GM18511 (cell line): ENCODE results near the gene CASQ2.

Experiments used
- ATAC-seq: cut with Tn5 transposase; IDR thresholded peaks from one replicate; pipeline ENCODE4 v1.9.1; 2021; ENCODE audit warnings: mild to moderate bottlenecking, moderate library complexity; ENCODE audit not compliant: unreplicated experiment

CASQ2 gene

DNA sequence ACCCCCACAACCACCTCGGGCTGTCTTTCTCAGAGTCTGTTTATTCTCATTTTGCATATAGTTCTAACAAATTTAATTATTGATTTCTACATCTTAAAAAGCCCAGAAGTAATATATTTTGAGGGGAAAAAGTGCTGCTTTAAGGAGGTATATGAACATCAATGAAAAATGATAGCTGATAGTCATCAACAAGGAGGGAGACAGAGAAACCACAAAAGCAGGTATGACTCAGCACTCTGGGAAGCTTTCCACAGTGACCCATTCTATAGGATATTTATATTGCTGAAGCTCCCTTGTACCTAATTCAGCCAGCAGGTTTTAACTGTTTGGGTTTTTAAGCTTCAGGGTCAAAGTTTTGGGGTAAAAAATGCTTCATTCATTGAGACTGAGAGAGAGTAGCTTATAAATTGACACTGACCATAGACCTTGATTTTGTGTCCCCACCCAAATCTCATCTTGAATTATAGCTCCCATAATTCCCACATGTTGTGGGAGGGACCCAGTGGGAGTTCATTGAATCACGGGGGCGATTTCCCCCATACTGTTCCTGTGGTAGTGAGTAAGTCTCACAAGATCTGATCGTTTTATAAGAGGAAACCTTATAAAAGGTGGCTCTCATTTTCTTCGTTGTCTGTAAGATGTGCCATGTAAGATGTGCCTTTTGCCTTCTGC, 99.4 kb downstream of the CASQ2 start:
- ATAC-seq, result no peak

DNA sequence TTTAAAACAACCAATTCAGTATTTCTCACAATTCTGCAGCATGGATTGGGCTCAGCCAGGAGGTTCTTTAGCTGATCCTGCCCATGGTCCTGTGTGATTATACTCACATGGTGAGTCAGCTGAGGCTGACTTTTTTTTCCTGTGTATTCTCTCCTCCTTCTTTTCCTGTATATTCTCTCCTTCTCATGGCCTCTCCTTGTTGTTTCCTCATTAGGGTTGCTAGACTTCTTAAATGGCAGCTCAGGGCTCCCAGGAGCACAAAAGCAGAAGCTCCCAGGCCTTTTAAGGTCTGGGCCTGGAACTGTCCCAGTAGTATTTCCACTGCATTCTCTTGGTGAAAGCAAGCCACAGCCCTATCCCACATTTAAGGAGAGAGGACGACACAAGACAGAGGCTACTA, 99.9 kb downstream of the CASQ2 start:
- ATAC-seq, result no peak

DNA sequence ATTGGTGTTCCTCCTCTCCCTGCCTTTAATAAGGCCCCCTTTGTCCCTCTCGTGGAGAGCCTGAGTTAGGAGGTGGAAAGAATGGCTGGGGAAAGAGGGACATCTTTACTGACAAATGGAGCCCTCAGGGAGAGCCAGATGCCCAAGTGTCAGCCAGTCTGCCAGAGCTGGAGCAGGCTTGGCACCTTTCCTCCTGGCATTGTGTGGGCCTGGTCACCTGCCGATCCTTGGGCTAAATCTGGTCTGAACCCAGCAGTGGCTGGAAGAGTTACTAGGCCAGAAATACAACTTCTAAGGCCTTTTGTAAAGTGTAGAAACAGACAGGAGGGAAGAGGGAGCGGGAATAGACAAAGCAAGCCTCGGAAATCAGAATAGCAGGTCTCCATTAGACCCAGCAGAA, 101.8 kb downstream of the CASQ2 start:
- ATAC-seq, result no peak

DNA sequence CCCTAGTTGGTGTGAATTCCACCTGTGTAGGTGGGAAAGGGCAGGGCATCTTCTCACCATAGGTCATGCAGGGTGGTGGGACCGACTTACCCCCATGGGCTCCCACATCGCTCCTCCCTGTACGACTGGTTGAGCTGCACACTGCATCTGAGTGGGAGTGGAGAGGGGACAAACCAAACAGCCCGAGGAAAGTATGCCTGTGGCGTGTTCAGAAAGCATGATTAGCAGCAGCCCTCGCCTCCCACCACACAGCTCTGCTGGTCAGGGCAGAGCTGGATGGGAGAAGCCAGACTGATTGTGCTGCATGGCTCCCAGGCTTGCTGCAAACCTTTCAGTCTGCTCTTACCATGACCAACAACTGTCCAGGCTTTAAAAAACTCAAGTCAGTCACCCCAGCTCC, 102.3 kb downstream of the CASQ2 start:
- no peak for ATAC-seq

DNA sequence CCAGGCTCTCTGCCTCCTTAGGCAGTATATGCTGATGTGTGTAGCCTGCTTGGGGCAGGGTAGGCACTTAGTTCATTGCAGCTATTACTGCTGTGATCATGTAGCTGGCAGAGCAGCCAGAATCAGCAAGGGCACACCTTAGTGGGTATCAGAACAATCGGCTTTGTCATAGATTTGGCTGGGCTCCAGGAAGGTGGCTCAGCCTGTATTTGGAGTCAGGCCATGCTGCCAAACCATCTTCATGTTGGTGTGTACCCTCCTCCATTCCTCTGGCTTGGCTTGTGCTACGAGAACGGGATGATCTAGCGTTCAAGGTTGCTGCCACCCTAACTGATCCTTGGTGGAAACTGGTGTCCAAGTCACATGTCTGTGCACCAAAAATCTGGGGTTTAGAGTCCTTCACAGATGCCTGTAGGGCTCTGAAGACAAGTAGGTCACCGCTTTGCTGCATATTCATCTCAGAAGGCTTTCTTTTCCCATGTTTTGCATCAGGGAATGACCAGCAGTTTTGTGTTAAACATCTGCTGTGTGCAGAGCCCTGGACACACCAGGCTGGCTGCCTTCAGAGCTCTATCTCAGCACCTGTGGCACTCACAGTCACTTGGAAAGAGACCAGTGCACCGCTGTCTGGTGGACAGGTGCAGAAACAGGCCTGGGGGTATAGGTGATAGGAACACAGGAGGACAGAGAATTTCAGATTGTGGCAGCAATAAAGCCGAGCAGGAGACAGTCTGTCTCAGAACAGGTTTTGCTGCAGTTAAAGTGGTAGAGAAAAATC, 103.0 kb downstream of the CASQ2 start:
- ATAC-seq, result no peak

DNA sequence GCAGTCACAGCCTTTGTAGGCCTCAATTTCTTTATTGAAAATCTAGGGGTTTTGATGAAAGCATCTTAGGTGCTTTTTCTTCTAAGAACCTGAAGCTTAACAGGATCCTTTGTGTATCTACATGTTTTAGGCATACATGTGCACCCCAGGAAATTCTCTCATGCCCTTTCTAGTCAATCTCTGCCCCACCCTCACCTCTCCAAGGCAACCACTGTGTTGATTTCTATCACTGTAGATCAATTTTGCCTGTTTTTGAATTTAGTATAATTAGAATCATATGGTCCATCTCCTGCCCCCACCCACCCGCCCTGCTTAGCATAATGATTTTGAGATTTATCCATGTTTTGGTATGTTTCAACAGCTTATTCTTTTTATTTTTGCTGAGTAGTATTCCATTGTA, 107.4 kb downstream of the CASQ2 start:
- no peak for ATAC-seq

DNA sequence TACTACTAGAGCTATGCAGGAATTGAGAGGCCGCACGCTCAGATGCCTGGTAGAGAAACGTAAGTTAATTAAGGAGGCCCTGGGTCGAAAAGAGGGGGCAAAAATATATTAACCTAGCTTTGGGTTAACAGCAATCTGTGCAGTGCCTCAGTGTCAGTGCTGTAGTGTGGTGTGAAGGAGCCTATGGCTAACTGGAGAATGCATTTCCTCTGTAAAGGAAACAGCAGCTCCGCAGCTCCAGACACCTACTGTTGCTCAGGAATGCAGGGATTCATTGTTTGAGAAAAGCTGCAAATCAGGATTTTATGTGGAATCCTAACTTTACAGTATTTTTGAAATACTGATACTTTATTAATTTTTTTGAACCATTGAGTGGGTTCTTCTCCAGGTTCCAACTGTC, 108.4 kb downstream of the CASQ2 start:
- no peak for ATAC-seq

DNA sequence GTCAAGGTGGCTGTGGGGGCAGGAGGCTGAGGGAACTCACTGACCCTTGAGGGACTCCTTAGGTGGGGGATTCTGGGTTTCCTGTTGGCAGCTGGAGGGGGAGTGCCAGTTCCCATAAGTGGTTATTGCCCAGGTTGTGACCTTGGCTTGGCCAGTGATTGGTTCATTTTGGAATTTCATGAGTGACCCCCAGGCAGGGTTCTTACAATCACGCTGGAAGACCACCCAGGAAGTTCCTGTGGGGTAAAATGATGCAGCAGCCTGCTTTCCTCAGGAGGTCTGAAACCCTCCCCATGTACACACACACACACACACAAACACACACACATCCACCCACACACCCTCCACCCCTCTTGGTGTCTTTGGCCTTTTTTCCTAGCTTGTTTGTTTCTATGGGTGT, 109.9 kb downstream of the CASQ2 start:
- ATAC-seq, result no peak

DNA sequence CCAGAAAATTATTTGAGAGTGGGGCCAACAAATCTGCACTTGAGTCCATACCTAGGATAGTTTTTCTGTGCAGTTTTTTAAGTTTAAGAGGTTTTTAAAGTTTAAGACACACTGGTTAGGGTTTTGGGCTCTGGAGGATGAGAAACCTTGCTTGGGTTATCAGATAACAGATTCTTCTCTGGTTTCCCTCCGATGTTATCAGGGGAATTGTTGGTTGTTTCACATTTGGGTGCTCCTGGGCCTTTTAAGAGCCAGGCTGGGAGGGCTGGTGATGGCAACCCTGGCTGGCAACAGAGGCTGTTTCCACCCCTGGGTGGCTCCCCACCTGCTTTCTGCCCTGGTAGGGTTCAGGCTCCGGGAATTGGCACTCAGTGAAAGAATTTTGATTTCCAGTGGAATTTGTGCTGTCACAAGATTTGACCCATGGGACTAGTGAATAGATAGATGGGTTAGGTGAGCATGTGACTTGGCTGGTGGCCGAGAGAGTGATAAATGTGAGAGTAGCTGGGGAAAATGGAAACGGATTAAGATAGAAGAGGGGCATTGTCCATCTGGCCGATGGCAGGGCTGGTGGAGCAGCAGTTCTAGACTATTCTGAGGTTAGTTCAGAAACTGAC, 111.9 kb downstream of the CASQ2 start:
- no peak for ATAC-seq

DNA sequence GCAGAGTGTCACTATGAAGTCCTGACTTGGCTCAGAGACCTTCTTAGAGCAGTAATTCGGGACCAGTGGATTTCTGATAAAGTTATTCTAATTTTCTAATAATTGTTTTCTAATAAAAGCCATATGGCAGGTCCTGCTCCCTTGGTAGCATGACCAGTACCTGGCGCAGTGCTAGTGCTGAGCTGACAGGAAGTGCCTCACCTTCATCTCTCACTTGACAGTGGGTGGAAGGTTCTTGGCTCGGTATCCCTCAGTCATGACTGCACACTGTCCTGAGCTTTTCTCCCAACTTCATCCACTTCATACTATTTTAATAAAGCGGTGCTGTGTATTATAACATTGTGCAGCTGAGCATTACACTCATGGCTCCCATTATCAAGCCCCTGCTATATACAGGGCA, 112.6 kb downstream of the CASQ2 start:
- no peak for ATAC-seq

DNA sequence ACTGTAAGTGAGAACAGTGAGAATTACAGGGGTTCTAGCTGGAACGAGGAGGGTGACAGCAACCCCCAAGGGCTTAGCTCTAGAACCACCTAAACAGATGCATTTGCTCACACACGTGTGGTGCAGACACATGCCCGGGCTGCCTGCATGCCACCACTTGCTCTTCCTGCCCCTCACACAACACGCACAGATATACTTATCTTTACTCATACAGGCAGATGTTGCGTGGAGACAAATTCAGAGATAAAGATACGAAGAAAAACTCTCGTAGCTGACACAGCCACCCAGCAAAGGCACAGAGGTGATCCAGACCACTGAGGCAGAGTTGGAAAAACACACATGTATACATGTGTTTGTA, 113.2 kb downstream of the CASQ2 start:
- ATAC-seq, result no peak

DNA sequence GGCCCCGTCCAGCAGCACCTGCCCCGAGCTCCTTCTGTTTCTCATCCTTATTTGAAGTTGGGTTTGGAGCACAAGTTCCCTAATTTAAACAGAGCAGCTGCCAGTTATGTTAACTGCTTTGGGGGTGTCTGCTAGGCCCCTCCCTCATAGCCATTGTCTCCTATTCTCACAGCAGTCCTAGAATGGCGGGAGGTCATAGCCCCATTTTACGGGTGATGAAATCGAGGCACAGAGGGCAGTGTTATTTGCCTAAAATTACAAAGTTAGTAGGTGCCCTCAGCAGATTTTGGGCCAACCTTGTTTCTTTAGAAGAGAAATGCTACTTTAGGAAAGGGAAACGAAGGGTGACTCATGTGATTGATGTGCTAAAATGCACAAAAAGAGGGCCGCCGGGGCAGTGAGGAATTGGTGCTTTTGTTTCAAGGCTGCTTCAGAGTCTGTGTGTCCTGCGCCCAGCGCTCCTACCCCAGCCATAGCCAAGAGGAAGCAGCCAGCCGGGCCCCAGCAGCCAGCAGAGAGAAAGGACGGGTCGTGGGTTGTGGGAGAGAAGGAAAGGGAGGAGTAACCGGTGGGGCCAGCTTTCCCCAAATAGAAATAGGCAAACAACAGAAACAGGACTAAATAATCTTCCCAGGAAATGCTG, 113.7 kb downstream of the CASQ2 start:
- ATAC-seq, result no peak

DNA sequence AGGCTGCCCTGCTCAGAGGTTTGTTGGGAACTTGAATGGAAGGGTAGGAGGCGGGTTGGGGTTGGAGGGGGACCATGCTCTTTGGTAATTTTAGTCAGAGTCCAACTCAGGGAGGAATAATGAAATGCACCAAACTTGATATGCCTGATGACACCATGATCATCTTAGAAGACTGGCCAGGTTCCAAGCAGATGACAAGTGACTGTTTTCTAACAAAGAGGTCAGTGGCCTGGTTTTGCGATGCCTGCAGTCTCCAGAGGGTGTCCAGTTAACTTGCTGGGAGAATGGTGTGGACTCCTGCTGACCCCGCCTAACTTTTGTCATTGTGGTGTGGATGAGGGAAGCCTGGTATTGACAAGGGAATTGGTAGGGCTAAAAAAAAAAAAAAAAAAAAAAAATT, 114.4 kb downstream of the CASQ2 start:
- no peak for ATAC-seq

DNA sequence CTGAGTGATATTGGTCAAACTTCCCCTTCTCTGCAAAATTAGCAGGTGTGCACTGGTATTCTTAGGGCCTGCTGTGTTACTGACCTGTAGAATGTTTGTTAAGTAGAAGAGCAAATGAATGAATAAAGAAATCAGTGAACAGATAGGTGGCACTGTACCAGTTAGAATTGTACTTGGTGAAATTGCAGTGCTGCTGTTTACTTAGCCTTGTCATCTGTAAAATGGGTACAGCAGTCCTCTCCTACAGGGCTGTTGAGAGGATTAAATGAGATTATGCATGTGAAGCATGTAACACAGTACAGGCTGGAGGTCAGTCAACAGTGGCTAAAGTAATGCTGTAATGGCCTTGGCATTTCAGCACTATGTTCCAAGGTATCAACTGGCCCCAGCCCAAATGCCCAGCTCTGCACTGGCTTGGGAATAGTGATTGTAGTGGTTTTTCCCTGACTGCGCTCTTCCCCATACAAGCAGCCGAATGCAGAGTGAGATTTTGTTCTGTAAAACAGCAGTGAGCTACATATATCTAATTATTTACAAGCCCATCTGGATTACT, 116.2 kb downstream of the CASQ2 start:
- ATAC-seq, result no peak

DNA sequence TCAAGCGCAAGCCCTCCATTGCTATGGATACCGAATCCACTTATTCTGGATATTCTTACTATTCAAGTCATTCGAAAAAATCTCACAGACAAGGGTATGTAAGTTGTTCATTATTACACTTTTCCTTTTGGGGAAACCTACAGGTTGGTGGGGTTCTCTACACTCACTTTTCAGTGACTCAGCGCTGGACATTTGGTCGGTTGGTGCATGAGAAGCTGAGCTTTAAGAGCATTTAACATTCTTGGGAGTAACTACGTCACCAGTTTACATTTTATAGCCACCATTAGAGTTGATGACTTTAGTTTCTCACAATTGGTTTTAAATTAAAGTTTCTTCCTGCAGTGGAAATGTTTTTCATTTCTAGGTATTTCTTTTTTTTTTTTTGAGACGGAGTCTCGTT, 117.1 kb downstream of the CASQ2 start:
- ATAC-seq, result no peak

DNA sequence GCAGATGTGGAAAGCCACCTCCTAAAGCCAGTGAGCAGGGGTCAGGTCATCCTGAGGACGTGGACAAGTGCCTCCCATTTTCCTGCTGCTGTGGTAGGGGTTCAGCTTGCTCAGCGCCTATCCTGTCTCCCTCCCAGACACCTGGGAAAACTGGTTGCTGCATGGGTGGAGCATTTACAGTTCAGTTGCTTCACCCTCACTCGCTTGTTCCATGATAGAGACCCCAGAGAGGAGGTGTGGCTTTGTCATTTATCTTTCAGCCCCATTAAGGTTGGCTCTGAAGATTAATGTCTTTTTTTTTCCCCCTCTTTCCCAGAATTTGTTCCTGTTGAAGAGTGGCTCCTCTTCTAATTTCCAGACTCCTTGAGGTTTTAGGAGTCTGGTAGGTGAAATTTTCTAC, 117.6 kb downstream of the CASQ2 start:
- ATAC-seq, result no peak
